HG02588 (cell line): Measurements from ENCODE around the gene TSSK3.

Source experiments
- ATAC-seq: cut with Tn5 transposase; IDR thresholded peaks from one replicate; pipeline ENCODE4 v1.9.1; 2021; ENCODE audit warnings: mild to moderate bottlenecking, moderate library complexity; ENCODE audit not compliant: unreplicated experiment

TSSK3 gene

DNA sequence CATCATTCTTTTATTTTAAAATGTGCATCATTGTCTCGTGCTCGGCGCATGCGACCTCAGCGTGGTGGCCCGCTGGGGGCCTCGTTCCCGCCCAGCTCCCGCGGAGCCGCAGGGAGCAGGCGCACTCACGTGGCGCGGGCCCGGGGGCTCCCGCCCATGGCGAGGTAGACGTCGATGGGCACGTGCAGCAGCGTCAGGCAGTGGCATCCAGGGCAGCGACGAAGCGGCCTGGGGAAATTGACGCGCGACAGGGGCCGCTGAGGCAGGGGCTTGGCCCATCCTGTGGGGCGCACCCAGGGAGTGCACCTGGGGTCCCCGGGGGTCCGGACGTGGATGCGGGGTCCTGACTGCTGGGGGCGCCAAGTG lies 1.0 kb upstream of the TSSK3 start:
- no peak for ATAC-seq

DNA sequence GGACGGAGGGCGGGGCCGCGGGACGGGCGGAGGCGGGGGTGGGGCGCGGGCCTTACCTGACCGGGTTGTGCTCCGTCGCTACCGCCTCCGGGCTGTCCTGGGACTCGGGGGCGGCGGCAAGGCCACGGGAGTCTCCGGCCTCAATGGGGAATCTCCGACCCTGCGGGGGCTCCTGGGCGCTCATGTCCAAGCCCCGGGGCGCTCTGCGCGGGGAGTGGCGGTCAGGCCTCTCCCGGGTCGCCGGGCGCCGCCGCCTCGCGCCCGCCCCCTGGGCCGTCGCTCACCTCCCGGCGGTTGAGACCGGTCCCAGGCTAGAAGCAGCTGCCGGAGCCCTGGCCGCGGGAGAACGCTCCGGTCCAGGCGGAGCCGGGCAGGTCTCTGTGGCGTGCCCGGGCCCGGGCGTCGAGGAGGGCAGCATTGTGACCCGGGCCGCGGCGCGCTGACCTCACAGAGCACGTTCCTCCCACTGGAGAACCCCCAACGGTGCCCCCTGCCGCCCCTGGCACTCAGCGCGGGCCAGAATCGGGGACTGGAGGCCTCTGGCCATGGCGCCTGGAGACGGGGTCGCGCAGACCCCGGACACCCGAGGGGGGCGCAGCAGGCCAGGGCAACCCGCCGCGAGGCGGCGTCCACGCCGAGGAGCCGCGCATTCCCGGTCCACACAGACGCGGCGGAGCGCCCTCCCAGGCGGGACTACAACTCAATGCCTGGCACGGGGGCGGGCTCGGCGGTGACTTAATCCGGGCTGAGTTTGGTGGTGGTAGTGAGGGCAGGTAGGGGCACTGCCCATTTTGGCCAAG lies 465 bp upstream of the TSSK3 start:
- ATAC-seq: no peak

DNA sequence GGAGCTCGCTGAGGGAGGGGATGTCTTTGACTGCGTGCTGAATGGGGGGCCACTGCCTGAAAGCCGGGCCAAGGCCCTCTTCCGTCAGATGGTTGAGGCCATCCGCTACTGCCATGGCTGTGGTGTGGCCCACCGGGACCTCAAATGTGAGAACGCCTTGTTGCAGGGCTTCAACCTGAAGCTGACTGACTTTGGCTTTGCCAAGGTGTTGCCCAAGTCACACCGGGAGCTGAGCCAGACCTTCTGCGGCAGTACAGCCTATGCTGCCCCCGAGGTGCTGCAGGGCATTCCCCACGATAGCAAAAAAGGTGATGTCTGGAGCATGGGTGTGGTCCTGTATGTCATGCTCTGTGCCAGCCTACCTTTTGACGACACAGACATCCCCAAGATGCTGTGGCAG lies 1.4 kb downstream of the TSSK3 start:
- ATAC-seq: no peak

DNA sequence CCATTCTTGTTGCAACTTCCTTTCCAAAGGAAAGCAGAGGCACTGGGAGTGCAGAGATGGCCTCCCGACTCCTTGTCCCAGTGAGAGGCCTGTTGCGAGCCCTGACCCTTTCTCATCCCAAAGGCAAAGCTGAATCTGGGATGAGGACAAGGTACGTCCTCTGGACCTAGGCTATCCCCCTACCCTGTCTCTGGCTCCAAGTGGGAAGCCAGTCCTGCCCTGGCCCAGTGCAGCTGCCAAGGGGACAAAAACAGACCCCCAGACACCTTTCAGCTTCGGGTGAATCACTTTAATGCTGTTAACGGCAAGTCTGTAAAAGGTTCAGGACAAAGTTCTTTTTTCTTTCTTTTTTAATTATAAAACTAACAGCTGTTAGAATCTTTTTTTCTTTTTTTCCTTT lies 2.5 kb downstream of the TSSK3 start:
- ATAC-seq: no peak

DNA sequence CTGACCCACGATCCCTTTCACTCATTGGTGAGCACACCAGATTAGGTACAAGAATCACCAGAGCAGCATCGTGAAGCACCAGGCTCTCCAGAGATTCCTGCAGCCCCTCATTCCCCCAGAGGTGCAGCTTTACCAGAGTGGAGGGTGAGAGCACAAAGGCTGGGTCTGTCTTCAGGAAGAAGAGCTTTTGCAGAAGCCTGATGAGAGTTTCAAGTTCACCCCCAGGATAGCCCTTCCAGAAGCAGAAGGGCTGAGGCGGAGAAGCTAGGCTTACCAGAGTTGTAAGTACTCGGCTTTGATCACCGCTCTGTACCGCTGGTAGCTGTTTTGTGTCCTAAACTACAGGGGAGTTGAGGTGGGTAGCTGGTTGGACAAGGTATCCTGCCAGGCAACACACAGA lies 3.1 kb downstream of the TSSK3 start:
- ATAC-seq: no peak

DNA sequence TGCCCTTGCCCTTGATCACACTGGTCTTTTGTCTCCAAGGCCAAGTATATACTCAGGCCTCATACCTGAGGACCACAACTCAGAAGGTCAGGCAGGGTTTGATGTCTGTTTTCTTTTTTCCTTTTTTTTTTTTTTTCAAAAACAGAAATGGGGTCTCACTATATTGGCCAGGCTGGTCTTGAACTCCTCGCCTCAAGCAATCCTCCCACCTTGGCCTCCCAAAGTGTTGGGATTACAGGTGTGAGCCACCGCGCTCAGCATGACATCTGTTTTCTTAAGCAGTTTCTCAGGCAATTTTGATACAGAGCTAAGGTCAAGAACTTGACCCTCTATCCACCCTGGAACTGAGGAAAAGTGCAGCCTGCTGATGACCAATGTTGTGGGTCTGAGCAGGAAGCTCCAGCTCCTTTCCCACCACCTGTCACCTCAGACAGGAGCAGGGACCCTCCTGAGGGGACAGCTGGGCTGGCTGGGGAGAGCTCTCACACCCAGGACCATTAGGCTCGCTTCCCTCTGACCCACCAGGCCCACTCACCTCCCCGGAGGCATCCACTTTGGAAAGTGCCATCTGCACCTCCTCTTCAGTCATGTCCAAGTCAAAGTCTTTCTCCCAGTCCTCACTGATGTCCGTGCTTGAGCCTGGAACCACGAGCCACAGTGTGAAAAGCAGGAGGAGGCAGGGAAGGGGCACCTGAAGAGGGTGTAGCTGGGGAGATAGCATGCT lies 5.7 kb downstream of the TSSK3 start:
- ATAC-seq: no peak

DNA sequence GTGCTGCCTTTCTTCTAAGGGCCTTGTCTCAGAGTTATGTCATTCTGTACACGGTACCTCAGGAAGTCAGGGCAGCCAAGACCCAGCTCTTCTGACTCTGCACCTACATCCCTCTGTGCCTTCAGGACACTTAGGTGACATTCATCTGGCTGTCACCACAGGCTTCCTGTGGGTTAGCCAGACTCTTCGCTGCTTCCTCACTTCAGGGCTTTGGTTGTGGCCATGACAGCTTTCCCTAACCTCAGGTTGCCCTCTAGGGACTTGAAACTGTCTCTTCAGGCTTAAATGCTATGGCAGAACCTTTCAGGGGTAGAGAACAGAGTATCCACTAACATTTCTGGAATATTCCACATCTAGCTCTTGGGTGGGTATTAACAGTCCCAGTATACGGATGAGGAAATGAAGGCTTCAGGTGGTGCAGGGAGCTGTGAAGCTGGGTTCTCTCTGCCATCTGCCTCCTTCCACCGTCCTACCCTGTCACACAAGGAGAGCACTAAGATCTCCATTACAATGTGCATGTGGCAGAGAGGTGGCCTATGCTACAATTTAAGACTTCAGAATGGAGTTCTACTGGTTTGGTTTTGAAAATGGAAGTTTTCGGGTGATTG lies 9.9 kb downstream of the TSSK3 start:
- ATAC-seq: no peak

DNA sequence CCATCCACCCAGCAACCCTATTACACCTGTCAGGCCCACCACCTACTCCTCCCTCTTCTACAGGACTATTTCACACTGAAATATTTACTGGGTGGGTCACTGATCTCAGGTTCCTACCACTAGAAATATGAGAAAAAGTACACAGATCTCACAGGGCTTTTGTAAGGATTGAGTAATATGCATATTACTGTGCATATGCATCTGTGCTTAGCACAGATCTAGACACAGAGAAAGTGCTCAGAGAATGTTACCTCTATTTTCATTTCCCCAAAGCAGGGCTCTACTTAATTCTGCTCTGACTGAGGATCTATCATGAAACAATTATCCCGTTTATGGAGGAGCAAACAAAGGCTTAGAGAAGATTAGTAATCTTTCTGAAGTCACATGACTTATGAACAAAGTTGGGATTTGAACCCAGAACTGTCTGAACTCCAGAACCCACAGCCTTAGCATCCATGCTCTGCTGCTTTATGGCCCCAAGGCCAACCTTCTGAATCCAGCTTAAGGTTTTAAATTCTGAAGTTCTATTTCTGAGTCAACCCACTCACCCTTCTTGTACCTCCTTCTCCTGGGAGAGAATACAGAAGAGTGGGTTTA lies 11.8 kb downstream of the TSSK3 start:
- no peak for ATAC-seq

DNA sequence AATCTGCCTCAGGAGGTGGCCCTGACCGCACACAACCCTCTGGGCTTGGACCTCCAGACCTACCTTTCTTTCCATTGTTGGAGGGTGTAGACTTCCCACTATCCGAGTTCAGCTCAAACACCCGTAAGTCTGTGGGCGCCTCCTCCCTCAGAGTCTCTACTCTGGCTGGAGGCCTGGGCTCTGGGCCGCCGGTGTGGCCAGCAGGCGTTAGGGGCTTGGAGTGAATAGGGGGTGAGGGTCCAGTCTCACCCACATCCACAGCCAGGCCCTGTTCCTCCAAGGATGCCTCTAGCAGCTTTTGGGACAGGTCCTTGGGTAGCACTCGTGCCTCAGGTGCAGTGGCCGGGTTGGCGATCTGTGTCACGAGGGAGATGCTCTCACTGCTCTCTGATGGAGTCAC lies 13.9 kb downstream of the TSSK3 start:
- ATAC-seq: no peak

DNA sequence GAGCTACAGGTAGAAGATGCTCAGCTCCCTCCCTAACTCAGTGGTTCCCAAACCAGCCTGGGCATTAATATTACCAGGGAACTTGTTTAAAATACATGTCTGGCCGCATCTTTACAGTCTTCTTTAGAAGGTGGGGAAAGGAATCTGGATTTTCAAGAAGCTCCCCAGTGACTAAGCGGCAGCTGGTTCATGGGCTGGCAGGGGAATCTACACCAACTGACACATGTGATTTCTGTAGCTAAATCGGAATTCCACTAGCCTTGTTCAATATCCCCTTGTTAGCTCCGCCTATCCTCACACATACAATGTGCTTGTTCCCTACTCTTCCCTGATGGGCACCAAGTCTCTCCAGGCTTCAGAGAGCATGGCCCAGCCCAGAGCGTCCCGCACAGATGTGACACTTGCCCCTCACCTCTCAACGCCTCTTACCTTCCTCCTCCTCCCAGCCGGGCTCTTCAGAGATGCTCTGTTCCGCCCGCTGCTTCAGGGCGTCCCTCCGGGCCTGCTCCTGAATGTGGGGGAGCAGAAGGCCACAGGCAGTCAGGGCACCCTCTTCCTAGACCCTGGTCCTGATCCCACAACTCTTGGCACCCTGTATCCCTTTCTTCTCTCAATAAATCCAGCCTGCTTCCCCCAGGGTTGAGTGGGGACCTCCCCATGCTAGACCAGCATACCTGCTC lies 15.3 kb downstream of the TSSK3 start:
- ATAC-seq: no peak

DNA sequence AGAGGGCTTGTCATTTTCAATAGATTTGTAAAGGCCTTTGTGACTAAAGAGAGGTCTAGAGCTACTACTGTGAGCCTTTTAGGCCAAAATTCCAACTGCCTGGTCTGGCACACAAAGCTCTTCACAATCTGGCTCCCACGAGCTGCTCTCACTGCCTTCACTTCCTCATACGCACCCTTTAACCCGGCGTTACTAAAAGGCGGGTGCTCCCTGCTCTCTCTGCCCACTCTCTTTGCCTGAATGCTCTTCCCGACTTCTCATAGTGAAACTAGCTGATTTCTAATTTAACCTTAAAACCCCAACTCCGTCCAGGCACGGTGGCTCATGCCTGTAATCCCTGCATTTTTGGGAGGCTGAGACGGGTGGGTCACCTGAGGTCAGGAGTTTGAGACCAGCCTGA lies 17.7 kb downstream of the TSSK3 start:
- ATAC-seq: no peak

DNA sequence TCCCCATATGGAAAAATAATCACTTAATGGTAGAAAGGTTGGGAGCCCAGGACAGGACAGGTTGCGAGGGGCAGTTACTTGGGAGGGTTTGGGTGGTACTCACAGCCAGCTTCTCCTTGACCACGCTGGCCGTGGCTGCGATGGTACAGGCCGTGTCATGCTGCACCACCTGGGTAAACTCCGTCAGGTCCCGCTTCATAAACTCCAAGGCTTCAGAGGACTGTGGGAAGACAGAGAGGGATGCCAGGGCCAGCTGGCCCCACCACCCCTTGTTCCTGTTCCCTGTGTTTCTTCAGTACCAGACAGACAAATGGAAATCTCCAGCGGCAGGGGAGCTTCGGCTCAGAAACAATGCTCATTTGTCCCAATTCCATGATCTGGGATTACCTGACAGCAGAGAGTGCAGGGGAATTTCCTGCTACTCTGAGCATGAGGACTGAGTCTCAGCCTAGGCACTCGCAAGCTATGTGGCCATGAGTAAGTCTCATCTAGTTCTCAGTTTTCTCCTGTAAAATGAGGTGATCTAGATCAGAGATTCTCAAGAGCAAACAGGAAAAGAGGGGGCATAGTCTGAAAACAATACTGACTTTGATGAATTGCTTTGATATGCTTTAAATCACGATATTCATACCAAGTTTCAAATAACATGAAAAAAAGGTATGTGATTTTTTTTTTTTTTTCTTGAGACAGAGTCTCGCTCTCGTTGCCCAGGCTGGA lies 24.5 kb downstream of the TSSK3 start:
- no peak for ATAC-seq

DNA sequence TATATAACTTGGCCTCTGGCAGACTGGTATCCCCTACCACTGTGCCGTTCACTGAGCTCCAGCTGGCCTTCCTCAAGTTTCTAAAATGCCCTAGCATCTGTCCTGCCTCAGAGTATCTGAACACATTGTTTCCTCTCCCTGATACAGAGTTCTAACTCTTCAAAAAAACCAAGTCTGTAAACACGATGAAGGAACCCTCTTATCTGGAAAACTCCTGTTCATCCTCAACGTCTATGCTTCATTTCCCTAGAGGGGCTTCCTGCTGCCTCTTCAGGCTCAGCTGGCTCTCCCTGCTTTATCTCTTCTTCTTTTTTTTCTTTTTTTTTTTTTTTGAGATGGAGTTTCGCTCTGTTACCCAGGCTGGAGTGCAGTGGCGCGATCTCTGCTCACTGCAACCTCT lies 26.3 kb downstream of the TSSK3 start:
- no peak for ATAC-seq

DNA sequence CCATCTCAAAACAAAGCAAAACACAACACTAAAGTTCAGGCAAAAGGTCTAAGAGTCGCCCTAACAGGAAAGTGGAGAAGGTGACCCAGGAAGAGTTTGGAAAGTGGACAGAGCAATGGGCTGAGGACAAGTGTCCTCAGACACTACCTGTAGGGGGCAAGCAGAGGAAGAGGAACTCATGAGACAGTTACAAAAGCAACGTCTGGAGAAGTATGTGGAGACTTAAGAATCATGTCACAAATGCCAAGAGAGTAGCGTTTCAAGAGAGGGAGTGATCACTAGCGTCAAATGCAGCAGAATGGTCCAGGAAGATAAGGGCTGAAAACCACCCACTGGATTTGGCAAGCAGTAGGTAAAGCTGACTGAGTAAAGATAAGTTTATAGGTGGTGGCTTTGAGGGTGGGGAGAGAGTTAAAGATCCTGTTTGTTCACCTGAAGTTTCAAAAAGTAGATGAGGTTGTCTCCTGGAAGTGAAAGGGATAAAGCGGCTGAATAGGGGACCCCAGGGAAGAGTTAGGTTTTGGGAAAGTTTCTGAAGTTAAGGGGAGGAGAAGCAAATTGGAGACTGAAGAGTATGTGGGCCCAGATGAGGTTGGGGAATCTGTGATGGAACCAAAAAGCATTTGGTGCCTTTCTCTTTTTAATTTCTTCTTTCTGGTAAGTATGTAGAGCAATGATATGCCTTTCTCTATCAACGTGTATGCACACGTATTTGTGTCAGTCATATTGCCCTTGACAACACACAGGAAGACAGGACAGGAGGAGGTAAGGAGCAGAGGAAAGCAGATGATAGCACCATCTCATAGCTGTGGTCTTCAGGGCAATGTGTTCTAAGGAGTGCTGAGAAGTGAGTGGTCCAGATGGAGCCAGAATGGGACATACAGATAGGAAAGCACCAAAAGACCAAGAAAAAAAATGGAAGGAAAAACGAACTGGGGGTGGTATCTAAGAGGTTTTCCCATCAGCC lies 28.8 kb downstream of the TSSK3 start:
- no peak for ATAC-seq

DNA sequence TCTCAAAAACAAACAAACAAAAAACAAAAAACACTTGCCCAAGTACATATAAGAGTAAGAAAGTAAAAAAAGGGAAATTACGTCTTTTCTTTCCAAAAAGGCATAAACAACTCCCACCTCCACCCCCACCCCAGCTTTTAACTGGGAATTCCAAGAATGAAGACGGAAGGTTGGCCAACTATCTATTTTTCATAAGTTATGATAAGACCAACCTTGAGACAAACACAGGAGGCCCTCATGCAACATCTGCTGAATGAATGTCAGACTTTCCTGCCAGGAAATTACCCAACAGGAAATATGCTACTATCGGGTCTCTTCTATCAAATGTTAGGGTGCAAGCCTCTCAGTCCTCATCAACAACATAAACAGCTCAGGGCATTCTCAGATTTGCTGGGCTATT lies 30.0 kb downstream of the TSSK3 start:
- no peak for ATAC-seq

DNA sequence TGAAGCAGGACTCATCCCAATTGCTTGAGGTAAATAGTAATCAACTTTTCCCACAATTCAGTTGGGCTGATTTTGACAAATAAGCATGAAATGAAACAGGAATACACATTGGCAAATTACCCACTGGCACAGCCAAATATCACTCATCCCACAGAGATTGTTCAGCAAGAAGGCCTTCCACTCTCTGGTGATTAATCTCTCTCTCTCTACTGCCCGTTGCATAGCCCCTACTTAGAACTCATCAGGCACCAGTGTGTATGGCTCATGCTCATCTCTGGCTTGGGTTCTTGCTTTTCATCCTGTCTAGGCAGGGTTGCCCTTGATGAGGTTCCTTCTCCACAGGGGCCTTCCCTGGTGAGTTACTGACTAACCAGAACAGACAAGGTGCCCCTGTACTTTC lies 30.8 kb downstream of the TSSK3 start:
- no peak for ATAC-seq

DNA sequence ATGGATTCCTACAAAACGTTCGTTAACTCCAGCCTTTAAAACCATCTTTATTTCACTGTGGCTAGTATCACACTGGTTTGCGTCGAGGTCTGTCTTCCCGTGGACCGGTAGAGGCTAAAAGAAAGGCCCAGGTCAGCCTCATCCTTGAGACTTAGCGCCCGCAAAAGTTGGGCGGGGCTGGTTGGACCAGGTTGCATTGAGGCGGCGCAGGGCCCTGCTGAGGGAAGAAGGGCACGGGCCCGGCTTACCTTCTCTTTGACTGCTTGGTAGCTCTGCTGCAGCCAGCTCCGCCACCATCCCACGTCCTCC lies 31.4 kb downstream of the TSSK3 start:
- peak; percentile 13 for ATAC-seq

DNA sequence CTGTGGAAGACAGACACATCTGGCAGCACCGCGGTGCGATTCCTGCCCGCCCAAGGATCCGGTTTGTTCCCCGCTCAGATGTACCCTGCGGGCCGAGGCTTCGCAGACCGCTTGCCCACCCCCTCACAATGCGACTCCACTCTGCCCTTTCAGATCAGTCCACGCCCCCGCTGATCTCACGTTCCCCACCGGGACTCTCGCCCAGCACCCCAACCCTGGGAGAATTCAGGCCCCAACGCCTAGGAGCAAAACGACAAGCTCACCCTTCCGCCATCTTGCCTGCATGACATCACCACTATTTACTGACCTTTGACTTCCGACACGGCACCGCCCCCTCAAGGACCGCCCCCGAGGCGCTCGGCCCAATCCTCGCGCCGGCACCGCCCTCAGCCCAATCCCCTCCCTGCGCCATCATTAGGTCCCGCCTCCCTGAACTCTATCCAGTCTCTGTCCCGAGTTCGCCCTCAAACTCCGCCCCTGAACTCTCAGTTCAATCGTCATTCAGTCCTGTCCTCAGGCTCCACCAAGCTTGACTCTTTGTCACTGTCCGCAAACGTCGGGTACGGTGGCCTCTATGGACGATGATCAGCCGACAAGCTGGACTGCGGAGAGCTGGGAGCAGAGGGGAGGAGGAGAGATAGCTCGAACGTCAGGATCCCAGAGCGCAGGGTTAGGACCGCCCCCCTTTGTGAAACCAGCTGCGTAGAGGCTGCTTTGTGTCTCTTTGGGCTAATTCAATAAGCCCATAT lies 32.0 kb downstream of the TSSK3 start, which contains the start of gene BSDC1:
TSS of gene BSDC1 (minus strand) at position 301 of the 749 bp plus-strand sequence. CDS start at position 274, 27 bp downstream.
- peak; percentile 91 for ATAC-seq
